HEK293 (cell line): Measurements from ENCODE around the gene TM4SF1.

ENCODE experiments used
- CTCF ChIP-seq: fragments of 450-650 bp; formaldehyde crosslinking; IDR thresholded peaks from 2 replicates; pipeline ENCODE4 v1.5.1; 2016; ENCODE audit warnings: missing biosample characterization, missing genetic modification characterization
- YY1 ChIP-seq: fragments of 450-650 bp; formaldehyde crosslinking; IDR thresholded peaks from 2 replicates; pipeline ENCODE4 v1.5.1; 2018; ENCODE audit warnings: missing biosample characterization, missing genetic modification characterization
- ZBTB21 ChIP-seq: fragments of 450-650 bp; formaldehyde crosslinking; IDR thresholded peaks from 2 replicates; pipeline ENCODE4 v1.5.1; 2017; ENCODE audit warnings: missing biosample characterization, missing genetic modification characterization
- ZNF184 ChIP-seq: fragments of 450-650 bp; IDR thresholded peaks from 2 replicates; pipeline ENCODE4 v1.5.1; 2018; ENCODE audit warnings: missing biosample characterization, mild to moderate bottlenecking, missing genetic modification characterization
- ZNF830 ChIP-seq: fragments of 450-650 bp; IDR thresholded peaks from 2 replicates; pipeline ENCODE4 v1.5.0; 2018; ENCODE audit warnings: missing biosample characterization, missing genetic modification characterization, low read depth, mild to moderate bottlenecking, moderate library complexity
- ZSCAN30 ChIP-seq: fragments of 450-650 bp; IDR thresholded peaks from 2 replicates; pipeline ENCODE4 v1.5.1; 2018; ENCODE audit warnings: missing biosample characterization, mild to moderate bottlenecking, missing genetic modification characterization, moderate library complexity

- no peak for TF ChIP-seq CTCF (tag by site-specific recombination)
- no peak for TF ChIP-seq ZNF184 (tag by site-specific recombination)
- no peak for TF ChIP-seq YY1
- TF ChIP-seq ZSCAN30 (tag by site-specific recombination), result no peak
- no peak for TF ChIP-seq ZBTB21 (tag by site-specific recombination)
- TF ChIP-seq ZNF830 (tag by site-specific recombination), result no peak
Observed at GRCh38 chr3:149364624-149365023, 12.8 kb downstream of the TM4SF1 start.
